GM12873 (cell line): Measurements from ENCODE around the gene COL1A1.

ENCODE experiments used
- TF ChIP-seq, protein P1 (sequence below): IDR thresholded peaks from 2 replicates; pipeline ENCODE4 v1.5.1; 2012; ENCODE audit warnings: low read depth, mild to moderate bottlenecking, moderate library complexity, low read length, control low read depth; ENCODE audit not compliant: insufficient read depth; ENCODE audit errors: missing control alignments

Gene COL1A1

DNA sequence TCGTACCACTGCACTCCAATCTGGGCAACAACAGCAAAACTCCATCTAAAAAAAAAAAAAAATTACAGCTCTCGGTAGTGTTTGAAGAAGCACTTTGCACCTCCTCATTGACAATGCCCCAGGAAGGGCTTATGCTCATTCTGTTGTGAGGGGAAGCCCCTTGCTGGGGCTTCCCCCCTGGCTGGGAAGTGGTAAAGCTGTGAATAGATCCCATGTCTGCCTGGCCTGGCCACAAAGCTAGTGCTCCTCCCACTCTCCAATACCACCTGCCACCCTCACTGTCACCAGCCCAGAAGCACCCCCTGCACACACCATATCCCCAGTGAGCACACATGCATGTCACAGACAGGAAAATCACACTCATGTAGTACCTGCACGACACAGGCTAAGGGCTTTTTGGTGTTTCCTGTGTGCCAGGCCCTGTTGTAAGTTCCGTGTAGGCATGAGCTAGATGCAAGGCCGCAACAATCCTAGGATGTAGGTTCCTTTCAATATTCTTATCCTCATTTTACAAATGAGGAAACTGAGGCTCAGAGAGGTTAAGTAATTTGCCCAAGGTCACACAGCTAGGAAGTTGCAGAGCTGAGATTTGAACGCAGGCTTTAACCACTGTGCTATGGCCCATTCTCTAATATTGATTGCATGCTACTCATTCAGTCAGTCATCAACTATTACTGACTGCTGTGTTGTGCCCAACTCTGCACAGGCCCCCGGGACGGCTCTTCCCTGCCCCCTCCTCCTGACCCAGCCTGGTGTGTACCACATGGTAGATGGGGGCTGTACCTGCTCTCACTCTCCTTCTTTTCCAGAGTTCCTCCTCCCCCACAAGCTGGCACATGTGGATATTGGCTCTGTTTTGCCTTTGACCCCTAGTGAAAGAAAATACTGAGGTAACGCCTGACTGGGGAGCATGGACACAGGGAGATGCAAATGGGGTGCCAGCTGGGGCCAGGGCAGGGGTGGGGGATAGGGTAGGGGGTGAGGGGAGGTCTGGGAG is 11.9 kb upstream of the COL1A1 start:
- TF ChIP-seq, protein P1, sequence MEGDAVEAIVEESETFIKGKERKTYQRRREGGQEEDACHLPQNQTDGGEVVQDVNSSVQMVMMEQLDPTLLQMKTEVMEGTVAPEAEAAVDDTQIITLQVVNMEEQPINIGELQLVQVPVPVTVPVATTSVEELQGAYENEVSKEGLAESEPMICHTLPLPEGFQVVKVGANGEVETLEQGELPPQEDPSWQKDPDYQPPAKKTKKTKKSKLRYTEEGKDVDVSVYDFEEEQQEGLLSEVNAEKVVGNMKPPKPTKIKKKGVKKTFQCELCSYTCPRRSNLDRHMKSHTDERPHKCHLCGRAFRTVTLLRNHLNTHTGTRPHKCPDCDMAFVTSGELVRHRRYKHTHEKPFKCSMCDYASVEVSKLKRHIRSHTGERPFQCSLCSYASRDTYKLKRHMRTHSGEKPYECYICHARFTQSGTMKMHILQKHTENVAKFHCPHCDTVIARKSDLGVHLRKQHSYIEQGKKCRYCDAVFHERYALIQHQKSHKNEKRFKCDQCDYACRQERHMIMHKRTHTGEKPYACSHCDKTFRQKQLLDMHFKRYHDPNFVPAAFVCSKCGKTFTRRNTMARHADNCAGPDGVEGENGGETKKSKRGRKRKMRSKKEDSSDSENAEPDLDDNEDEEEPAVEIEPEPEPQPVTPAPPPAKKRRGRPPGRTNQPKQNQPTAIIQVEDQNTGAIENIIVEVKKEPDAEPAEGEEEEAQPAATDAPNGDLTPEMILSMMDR: peak; percentile 29

DNA sequence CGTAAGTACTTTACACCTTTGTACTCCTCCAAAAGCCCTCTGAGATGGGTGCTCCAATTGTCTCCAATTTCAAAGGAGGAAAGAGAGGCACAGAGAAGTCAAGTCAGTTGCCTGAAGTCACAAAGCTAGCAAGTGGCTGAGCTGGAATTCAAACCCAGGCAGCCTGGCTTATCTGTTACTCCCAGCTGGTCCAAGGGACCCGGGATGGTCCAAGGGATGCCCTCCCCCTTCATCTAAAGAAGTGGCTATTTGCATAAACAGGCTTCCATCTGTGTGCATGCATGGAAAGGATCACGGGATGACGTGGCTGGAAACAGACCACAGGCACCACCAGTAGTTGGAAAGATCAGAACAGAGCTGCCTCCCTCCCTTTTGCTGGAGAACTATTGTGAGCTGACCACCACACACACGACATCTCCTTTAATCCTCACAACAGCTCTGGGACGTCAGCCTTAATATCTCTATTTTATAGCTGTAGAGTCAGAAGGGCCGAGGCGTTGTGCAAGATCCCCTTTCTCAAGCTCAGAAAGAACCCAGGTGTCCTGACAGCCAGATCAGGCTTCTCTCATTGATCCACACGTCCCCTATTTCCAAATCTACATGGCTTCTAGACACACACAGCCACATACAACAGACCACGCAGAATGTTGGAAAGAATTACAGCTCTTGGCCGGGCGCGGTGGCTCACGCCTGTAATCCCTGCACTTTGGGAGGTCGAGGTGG is 10.9 kb upstream of the COL1A1 start:
- TF ChIP-seq, protein P1: no peak

DNA sequence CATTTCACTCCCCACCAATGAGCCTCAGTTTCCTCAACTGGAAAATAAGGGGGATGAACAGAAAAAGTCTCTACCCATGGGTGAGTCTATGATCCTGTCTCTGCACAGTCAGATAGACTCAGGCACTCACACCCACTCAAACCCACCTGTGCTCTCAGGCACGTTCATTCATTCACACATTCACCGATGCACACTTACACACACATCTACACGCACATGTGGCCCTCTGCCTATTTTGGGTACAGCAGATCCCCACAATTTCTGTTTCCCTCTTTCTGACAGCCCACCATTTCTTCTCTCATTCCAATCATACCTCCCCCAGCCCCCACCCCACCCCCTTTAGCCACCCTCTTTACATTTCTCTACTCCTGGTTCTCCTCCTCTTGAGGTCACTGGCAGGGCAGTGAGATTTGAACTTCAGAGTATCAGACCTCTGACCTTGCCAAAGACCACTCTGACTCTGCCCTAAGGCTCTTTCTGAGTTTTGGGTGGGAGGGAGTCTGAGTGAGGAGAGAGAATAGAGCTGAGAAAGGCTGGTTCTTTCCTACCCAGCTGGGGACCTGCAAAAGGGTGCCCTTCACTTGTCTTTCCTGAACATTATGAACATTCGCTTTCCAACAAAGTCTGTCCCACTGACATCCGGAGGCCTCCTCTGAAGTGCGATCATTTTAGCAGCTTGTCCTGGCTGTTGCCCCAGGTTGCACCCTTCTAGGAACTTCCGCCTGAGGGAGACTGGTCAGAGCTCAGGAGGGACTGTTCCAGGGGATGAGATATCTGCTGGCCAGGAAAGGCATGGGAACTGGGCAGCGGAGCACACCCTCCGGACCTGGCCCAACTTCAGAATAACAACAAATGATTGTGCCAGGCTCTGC is 10.1 kb upstream of the COL1A1 start:
- TF ChIP-seq, protein P1: no peak

DNA sequence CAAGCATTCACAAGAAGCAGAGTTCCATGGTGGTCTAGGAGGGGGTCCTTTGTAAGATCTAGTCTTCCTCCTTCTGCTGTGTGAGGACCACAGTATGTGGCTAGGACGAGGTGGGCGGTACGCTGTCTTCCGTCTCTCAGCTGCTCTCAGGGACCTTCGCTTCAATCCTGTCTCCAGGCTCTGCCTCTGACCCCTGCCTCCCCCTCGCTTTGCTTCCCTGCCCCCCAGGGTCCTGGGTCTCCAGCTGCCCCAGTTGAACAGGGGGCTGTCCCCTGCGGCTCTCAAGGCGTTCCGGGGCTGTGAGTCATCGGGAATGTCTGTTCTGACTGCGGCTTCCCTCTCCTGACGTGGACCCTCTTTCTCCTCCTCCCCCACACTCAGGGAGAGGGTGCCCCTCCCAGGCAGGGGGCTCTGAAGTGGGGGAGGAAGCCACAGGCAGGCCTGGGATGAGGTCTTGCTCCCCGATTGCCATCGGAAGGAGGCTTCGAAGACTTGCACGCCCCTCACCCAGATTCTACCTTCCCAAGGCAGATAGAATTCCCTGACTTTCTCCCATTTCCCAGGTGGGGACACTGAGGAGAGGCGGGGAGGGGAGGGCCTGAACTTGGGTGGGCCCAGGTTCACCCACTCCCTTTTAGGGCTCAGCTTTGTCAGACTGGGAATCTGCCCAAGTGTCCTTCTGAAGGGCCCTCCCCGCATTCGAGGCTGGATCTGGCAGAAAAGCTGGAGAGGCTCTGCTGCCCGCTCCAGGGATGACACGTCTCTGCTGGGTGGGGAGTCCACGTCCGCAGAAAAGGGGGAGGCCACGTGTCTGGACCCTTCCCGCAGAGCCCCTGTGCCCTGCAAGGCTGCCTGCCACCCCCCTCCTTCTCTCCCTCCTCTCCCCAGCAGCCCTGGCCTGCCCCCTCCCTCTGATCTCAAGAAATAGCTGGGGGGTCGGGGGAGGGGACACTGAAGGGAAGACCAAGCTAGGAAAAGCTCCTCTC is 9.1 kb upstream of the COL1A1 start:
- TF ChIP-seq, protein P1: no peak

DNA sequence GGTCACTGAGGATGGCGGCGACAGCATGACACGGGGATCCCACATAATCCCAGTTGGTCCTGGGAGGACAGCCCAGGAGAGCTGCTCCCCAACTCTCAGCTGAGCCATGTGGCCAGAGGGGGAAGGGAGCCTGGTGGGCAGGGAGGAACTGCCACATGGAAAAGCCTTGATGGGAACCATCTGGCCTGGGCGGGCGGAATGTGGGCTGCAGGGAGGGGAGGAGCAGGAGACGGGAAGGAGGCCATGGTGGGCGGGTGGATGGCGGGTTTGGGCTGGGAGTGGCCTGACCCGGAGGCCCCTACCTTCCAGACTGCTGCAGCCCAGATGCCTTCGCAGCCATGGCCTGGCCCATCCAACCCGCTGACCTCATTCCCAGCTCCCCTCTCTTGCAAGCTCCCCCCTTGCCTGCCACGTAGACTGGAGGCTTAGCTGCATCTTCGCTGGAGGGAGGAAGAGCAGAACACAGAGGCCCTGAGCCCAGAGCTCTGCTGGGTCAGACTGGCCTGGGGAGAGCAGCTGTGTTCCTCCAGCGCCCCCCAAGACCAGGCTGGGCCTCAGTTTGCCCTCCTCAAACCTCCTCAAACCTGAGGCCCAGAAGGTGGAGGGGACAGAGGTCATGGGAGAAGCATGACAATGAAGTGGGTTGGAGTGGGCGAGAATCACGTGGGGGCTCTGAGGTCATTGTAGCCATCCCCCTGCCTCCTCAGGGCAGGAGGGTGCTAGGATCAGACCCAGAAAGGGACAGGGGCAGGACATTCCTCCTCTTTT is 8.2 kb upstream of the COL1A1 start:
- TF ChIP-seq, protein P1: no peak

DNA sequence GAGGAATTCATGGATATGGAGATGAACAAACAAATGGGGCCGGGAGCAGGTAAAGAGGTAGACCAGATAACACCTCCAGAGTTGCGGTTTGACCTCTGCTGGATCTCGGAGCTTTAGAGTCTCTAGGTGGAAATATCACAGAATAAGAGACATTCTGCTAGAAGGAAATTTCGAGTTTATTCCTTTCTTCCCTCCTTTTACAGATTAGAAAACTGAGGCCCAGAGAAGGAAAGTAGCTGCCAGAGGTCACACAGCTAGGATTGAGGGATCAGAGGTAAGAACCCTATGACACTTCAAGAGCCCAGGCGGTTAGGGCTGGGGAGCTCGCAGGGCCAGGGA is 7.7 kb upstream of the COL1A1 start:
- TF ChIP-seq, protein P1: no peak
